HFFc6 (cell line): Measurements from ENCODE around the gene MARK1. TPM values are rescaled to one million over a fixed set of nuclear protein-coding genes. Genes with fewer than 3 reads are reported as not detected.

Experiments
- DNase-seq: peaks from one replicate; pipeline ENCODE4 v3.0.0-alpha.2; 2018
- H3K27ac Mint-ChIP-seq: 2 replicates; pipeline ENCODE4 v1.8.0; 2020; ENCODE audit warnings: mild to moderate bottlenecking, mixed read lengths
- H3K27me3 Mint-ChIP-seq: 2 replicates; pipeline ENCODE4 v1.8.0; 2021; ENCODE audit warnings: mild to moderate bottlenecking, moderate library complexity, mixed read lengths; ENCODE audit not compliant: insufficient read depth
- H3K36me3 Mint-ChIP-seq: 2 replicates; pipeline ENCODE4 v1.8.0; 2021; ENCODE audit warnings: low read depth, mixed read lengths
- H3K4me1 Mint-ChIP-seq: 2 replicates; pipeline ENCODE4 v1.8.0; 2020; ENCODE audit warnings: low read depth, mixed read lengths
- H3K4me3 Mint-ChIP-seq: 2 replicates; pipeline ENCODE4 v1.8.0; 2020; ENCODE audit warnings: mild to moderate bottlenecking, moderate library complexity, mixed read lengths
- H3K9me3 Mint-ChIP-seq: 2 replicates; pipeline ENCODE4 v1.8.0; 2020; ENCODE audit warnings: mild to moderate bottlenecking, mixed read lengths
- total RNA-seq, 6 experiments: library from RNA; stranded (reverse); fragmentation: NEBNext Ultra II Directional; extraction: Animal tissue kit (Norgen Biotek cat#: 25700); gene quantifications; 2 replicates in 1 of 6; 3 replicates in 5 of 6; pipeline ENCODE4 v1.2.3, GENCODE V29; 2021
- TF ChIP-seq, protein P1 (sequence below): fragments of 200-600 bp; sonication (generic); IDR thresholded peaks from 2 replicates; pipeline ENCODE4 v1.5.0; 2021; ENCODE audit warnings: antibody characterized with exemption, mild to moderate bottlenecking

Gene MARK1
- total RNA-seq, 6 experiments from 2014 or later, result not detected

DNA sequence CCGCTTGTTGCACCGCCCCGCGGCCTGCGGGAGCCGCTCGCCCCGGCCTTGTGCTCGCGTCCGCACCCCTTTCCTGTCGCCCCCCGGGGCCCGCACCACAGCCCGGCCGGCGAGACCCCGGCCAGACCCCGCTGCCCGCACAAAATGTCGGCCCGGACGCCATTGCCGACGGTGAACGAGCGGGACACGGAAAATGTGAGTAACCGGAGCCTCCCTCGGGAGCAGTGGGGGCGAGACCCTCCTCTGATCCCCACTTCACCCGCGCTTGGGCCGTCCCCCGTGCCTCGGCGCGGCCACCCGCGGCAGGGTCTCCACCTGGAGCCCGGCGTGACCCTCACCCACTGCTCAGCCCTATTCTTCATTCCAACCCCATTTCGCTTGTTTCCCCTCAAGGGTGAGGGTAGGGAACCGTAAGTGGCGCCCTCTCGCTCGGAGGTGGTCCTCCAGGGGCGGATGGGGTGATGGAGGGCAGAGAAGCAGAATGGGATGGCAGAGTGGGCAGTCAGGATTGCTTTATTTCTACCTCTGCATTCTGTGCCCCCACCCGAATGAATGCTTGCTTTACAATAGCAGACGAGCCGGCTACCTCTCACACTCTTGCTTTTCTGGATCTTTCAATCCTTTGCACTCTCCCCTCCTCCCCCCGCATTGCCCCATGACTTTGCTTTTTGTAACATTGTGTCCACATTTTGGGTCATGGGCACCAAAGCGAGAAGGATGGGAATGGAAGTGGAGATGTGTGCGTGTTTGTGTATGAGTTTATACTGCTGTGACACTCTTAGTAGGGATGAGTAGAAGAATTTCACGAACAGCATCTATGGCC lies 954 bp downstream of the MARK1 start:
- Mint-ChIP-seq H3K4me1 (peaks cover 10% of the 10 kb centered on the region), H3K27me3 (peaks cover 30% of the 10 kb centered on the region), H3K27ac (no peak overlapping the region), H3K4me3 (peak overlapping the region; percentile 27), H3K9me3 (no peaks in the 10 kb centered on the region), H3K36me3 (no peaks in the 10 kb centered on the region)
- no peak for DNase-seq
- TF ChIP-seq, protein P1, sequence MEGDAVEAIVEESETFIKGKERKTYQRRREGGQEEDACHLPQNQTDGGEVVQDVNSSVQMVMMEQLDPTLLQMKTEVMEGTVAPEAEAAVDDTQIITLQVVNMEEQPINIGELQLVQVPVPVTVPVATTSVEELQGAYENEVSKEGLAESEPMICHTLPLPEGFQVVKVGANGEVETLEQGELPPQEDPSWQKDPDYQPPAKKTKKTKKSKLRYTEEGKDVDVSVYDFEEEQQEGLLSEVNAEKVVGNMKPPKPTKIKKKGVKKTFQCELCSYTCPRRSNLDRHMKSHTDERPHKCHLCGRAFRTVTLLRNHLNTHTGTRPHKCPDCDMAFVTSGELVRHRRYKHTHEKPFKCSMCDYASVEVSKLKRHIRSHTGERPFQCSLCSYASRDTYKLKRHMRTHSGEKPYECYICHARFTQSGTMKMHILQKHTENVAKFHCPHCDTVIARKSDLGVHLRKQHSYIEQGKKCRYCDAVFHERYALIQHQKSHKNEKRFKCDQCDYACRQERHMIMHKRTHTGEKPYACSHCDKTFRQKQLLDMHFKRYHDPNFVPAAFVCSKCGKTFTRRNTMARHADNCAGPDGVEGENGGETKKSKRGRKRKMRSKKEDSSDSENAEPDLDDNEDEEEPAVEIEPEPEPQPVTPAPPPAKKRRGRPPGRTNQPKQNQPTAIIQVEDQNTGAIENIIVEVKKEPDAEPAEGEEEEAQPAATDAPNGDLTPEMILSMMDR, result no peak

DNA sequence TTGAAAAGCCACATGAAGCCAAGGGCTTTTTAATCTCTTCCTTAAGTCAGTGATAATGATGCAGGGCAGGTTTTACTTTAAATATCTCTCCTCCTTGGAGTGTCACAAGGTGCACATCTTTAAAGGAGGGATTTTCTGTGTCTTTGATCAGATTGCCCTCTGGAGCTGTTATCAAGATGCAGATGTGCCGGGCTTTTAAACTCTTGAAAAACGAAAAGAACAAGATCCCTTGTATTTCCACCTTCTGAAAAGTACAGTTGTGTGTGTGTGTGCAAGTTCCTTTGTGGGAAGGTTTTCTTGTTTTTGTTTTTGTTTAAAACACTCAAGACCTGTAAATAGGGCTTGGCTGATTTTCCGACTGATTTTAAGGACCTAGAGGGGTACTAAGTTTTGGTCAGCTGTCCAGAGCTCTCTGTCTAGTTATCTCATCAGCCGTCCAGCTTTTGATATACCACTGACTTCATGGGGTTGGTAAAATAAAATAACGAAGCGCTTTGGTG lies 1.6 kb downstream of the MARK1 start:
- TF ChIP-seq, protein P1, result no peak
- H3K36me3 Mint-ChIP-seq, result no peaks in the 10 kb centered on the region
- H3K4me3 Mint-ChIP-seq, result no peak overlapping the region
- H3K27me3 Mint-ChIP-seq, result peaks cover 30% of the 10 kb centered on the region
- DNase-seq, result no peak
- peaks cover 10% of the 10 kb centered on the region for H3K4me1 Mint-ChIP-seq
- H3K9me3 Mint-ChIP-seq, result no peaks in the 10 kb centered on the region
- no peak overlapping the region for H3K27ac Mint-ChIP-seq

DNA sequence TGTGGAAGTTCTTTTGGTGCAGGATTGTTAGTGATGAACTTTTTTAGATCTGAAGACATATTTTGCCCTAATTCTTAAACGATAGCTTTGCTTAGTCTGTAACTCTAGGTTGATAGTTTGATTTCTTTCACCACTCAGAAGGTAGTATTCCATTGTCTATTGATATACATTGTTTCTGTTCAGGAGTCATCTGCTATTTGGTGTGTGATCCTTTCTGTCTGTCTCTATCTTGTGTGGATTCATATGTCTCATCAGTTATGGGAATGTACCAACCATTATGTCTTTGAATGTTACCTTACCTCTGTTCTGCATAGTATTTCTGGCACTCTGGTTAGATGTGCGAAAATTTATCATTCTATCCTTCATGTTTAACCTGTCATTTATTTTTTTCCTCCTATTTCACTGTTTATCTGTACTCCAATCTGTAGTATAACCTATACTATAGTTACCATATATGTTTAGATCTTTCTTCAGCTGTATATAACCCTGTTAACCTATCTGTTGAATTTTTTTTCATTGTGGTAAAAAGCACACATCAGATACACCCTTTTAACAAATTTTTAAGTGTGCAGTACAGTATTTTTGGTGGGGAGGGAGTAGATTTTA lies 5.7 kb downstream of the MARK1 start:
- H3K27me3 Mint-ChIP-seq, result peaks cover 14% of the 10 kb centered on the region
- TF ChIP-seq, protein P1, result no peak

DNA sequence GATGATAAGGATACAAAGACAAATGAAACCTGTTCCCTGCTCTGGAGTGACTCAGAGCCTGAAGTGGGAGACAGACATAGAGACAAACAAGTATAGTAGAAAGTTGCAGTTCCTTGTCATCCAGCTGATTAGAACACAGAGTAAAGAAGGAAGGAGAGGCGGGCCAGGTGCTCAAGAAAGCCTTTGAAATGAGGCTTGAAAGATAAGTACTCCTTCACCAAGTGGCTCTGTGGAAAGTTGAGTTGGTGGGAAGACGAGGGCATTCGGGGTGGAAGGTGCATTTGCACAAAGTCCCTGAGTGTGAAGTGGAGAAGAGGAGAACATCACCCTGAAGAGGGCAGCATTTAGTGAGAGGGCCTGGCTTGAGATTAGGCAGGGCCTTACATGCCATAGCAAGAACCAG lies 17.0 kb downstream of the MARK1 start:
- H3K36me3 Mint-ChIP-seq, result no peaks in the 10 kb centered on the region

More for the DNA sequence above, 5.7 kb downstream of the MARK1 start:
- Mint-ChIP-seq H3K9me3 (no peaks in the 10 kb centered on the region), H3K4me3 (no peak overlapping the region), H3K27ac (no peak overlapping the region), H3K4me1 (no peaks in the 10 kb centered on the region), H3K36me3 (no peaks in the 10 kb centered on the region)
- no peak for DNase-seq

DNA sequence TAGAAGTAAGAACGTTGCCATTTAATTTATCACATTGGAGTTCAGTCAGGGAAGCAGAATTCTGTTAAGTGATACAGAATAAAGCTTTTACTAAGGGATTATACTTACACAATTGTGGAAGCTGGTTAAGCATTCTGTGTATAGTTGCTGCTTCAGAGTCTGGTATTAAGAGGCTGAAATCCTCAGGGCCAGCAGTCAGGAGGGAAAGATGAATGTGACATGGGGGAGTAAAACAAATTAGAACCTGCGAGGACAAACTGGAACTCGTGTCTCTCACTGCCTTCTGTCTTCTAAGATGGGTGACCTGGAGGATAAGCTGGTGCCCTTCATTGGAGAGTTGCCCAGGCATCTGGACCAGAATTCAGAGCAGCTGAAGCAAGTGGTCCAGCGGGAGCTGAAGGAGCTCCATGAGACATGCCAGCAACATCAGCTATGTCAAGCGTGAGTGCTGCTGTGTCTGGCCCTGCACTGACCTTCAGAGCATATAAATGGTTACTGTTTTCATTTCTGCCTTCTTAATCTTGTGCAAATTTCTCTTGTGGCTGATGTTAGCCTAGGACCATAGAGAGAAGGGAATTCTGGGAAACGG lies 23.0 kb downstream of the MARK1 start:
- no peak for DNase-seq
- Mint-ChIP-seq H3K9me3 (no peaks in the 10 kb centered on the region; the same call in 1 of the 2 replicates), H3K27me3 (peaks cover 3% of the 10 kb centered on the region), H3K27ac (no peak overlapping the region), H3K36me3 (no peaks in the 10 kb centered on the region), H3K4me1 (no peaks in the 10 kb centered on the region), H3K4me3 (no peak overlapping the region)
- TF ChIP-seq, protein P1, result no peak

More for the DNA sequence above, 17.0 kb downstream of the MARK1 start:
- no peak for DNase-seq
- TF ChIP-seq, protein P1, result peak; percentile 25; the same call in 1 of the 2 replicates
- Mint-ChIP-seq H3K27me3 (peaks cover 3% of the 10 kb centered on the region), H3K4me1 (no peaks in the 10 kb centered on the region), H3K9me3 (no peaks in the 10 kb centered on the region; the same call in 1 of the 2 replicates), H3K4me3 (no peak overlapping the region), H3K27ac (no peak overlapping the region)
